Coronary artery (tissue), 2 donors: Measurements from ENCODE around the gene EMP1.
A peak's percentile ranks its signal among the peaks of the same experiment; 100 is the strongest.

Experiments
- DNase-seq: peaks from one replicate; pipeline ENCODE4 v3.0.0-alpha.2; 2017; ENCODE audit warnings: low spot score
- H3K27ac ChIP-seq, 2 donors: fragments of 200-600 bp; sonication (generic); one replicate each; pipeline ENCODE4 v1.5.1; 2016 to 2019
- H3K4me3 ChIP-seq: fragments of 200-600 bp; sonication (generic); 2 replicates; pipeline ENCODE4 v1.5.1; 2016; ENCODE audit warnings: mild to moderate bottlenecking, moderate library complexity
- TF ChIP-seq, protein P1 (sequence below): fragments of 200-600 bp; sonication (generic); IDR thresholded peaks from one replicate; pipeline ENCODE4 v1.5.1; 2019; ENCODE audit warnings: antibody characterized with exemption

The EMP1 gene, protein sequence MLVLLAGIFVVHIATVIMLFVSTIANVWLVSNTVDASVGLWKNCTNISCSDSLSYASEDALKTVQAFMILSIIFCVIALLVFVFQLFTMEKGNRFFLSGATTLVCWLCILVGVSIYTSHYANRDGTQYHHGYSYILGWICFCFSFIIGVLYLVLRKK

DNA sequence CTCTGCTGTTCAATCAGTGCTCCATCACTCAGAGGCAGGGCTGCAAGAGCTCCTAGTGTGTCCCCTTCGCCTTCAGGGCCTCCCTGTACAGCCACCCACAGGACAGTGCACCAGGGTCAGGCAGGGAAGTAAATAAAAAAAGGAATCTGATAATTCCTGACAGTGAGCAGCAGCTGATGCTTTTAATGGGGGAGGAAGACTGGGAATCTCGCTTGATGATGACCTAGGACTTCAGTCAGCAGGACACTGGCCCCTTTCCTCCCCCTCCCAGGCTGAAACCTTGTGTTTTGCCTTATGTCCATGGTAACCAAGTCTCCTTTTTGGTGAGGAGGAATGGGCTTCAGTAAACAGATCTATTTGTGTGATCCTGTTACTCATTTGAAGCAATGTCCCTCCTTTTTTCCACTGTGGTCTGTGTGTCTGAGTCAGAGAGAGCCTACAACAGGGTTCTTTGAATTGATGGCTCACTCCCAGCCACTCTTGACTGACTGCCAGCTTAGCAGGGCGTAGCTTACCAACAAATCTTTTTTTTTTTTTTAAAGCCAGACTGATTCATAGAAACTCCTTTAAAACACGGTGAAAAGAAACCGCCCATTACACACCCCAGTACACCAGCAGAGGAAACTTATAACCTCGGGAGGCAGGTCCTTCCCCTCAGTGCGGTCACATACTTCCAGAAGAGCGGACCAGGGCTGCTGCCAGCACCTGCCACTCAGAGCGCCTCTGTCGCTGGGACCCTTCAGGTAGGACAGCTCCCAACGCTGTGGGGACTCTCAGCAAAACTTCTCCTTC, at the start of gene EMP1:
EMP1 (plus strand) TSS at position 597 of the 792 bp plus-strand sequence. CDS start 14,785 bp downstream, outside the sequence.
- TF ChIP-seq, protein P1, sequence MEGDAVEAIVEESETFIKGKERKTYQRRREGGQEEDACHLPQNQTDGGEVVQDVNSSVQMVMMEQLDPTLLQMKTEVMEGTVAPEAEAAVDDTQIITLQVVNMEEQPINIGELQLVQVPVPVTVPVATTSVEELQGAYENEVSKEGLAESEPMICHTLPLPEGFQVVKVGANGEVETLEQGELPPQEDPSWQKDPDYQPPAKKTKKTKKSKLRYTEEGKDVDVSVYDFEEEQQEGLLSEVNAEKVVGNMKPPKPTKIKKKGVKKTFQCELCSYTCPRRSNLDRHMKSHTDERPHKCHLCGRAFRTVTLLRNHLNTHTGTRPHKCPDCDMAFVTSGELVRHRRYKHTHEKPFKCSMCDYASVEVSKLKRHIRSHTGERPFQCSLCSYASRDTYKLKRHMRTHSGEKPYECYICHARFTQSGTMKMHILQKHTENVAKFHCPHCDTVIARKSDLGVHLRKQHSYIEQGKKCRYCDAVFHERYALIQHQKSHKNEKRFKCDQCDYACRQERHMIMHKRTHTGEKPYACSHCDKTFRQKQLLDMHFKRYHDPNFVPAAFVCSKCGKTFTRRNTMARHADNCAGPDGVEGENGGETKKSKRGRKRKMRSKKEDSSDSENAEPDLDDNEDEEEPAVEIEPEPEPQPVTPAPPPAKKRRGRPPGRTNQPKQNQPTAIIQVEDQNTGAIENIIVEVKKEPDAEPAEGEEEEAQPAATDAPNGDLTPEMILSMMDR = no peak
- peak within 1 kb of the TSS; percentile 69 for H3K4me3 ChIP-seq
- DNase-seq = peak; percentile 95
- H3K27ac ChIP-seq = peak within 1 kb of the TSS; percentile 79 to 86

DNA sequence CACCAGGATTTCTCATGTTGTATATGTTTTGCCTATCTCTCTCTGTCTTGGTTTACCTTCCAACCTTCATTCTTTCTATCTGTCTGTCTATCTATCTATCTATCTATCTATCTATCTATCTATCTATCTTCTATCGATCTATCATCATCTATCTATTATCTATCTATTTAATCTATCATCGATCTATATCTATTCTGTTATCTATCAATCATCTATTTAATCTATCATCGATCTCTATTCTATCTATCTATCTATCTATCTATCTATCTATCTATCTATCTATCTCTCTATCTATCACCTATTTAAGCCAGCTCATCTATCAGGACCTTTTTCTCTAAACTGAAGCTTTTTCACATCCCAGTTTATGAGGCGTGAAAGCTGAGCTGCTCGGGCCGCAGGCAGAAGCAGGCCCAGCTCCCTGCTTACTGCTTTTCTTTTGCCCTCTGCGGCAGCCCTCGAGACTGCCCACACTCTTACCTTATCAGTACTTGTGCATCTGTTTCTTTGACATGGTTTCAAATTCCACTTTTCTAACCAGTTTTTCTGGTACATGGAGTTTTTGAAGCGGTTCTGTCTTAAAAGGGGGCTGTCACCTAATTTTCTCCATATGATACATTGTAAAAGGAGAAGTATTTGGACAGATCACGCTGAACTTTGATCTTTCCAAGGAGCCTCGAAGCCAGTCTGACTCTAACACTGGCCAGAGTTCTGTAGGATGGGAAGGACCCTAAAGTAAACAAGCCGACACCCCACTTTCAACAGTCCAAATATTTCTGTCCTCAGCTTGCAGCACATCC, 48.6 kb upstream of the EMP1 start:
- H3K4me3 ChIP-seq = no peak overlapping the region
- peak overlapping the region in 1 of 2 donors; percentile 72 for H3K27ac ChIP-seq
- TF ChIP-seq, protein P1 = no peak
- DNase-seq = no peak

DNA sequence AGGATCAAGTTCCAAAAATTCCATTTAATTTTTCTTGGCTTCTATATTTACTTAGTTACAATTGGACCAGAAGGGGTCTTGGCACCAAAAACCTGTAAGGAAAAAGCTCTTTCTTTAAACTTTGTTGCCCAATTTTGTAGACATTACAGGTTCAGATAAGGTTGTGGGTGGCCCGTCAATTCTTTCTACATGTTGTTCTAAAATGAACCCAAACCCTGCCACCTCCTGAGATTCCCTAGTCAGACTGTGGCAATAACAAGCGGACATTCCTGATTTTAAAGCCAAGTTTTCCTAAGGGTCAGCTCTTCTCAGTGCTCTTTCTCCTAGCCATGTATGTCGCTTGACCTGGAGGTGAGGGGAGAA, 48.1 kb upstream of the EMP1 start:
- DNase-seq = no peak
- Histone ChIP-seq H3K27ac (peak overlapping the region in 1 of 2 donors; percentile 63), H3K4me3 (no peak overlapping the region)
- TF ChIP-seq, protein P1 = no peak

DNA sequence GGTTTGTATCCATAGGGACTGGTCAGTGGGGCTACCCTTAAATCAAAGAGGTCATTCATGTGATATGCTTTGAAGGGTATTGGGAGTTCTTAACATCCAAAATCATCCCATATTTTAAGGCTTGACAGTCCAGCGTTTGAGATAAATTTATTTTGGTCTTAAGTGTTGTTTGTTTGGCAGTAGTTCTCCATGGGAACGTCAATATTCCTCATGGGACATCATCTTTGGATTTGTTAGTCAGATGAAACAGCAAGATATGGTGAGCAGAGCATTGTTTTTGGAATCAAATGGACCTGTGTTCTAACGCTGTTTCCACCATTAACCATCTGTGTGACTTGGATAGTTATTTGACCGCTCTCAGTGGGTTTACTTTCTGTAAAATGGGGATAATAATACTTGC, 47.1 kb upstream of the EMP1 start:
- DNase-seq = no peak
- Histone ChIP-seq H3K4me3 (no peak overlapping the region), H3K27ac (peak overlapping the region in 1 of 2 donors; percentile 63)
- TF ChIP-seq, protein P1 = no peak

DNA sequence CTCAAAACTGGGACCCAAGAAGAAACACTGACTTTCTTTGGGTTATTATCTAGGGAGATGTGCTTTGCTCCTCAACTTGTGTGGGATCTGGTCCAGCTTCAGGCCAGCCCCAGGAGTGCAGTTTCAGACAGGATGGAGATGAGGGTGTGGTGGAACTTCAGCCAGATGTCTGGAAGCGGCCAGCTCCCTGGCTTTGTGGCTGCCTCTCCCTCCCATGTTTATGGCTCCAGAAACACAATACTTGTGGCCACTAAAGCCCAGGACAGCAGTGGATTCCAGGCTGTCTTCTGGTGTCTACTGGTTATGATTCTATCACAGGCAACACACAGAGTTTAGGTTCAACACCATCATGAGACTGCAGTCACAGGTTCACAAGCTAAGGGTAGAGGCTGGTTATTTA, 44.2 kb upstream of the EMP1 start:
- no peak for DNase-seq
- TF ChIP-seq, protein P1 = no peak
- no peak overlapping the region for H3K4me3 ChIP-seq
- H3K27ac ChIP-seq = peak overlapping the region in 1 of 2 donors; percentile 44

DNA sequence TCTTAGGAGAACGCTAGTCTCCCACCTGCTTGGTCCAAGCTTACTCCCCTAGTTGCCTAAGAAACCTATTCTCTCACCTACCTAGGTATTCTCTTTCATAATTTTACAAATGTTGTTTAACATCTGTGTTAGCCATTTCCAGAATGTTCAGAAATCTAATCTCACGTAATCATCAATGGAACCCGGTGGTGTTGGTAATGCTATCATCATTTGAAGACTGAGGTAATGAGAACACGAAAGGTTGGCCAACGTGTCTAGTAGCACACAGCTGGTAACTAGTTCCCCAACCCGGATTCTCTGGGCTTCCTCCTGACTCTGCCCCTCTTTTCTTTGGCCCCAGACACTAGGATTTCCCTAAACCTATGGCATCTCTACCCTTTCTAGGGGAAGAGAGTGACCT, 43.8 kb upstream of the EMP1 start:
- TF ChIP-seq, protein P1 = no peak
- Histone ChIP-seq H3K27ac (peak overlapping the region in 1 of 2 donors; percentile 44), H3K4me3 (no peak overlapping the region)
- DNase-seq = no peak
